GM18870 (cell line): ENCODE measurements around the gene PRPS2.
A peak's percentile ranks its signal among the peaks of the same experiment; 100 is the strongest.

Experiments used
- ATAC-seq: cut with Tn5 transposase; IDR thresholded peaks from one replicate; pipeline ENCODE4 v1.9.1; 2021; ENCODE audit warnings: moderate library complexity; ENCODE audit not compliant: unreplicated experiment

PRPS2 gene

DNA sequence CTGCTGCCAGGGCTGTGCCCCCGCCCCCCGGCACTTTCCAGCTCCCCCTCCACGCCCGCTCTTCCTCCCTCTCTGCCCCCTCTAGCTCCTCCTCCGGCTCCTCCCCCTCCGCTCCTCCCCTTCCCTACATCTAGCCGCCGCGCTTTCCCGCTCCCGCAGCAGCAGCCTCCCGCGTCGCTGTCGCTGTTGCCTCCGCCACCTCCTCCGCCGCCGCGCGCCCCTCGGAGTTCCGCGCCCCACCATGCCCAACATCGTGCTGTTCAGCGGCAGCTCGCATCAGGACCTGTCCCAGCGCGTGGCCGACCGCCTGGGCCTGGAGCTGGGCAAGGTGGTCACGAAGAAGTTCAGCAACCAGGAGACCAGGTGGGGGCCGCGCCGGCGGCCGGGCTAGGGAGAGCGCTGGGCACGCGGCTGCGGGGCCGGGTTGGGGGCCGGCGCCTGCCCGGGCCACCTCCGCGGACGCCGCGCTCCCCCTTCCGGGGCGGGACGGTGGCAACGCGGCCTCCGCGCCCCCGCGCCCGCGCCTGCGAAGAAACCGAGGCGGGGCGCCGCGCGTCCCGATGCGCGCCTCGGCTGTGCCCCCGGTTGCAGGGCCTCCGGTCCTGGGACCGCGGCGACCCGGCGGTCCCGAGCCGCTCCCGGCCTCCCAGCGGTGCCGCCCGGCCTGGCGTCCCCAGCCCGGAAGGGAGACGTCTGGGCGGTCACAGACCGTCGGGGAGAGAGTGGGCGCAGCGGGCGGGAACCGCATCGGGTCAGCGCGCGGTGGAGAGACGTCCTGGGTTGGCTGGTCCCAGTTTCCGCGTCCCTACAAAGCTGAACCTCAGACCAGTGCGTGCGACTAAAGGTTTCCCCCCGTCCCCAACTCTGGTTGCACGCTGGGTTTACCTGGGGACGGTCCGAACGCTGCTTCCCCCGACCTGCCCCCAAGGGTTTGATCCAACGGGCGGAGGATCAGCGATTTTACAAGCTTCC is at the start of gene PRPS2:
TSS of gene PRPS2 (plus strand) at position 156 of the 972 bp plus-strand sequence. CDS start at position 242, 86 bp downstream.
- no peak for ATAC-seq

DNA sequence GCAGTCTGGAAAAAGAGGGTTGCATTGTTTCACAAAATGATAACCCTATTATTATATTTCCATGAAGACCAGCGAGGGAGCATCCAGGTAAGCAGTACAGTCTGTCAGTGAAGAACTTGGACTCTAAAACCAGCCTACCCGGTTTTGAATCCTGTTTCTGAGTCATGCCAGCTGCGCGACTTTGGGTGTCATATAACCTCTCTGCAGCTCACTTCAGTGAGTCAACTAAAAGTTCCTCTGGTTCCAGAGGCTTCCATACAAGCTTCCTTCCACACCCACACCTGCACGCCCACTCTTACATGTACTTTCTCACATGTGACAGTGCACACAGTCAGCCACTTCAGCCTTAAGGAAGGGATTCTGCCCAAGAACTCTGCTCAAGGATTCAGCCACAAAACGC is 49.8 kb upstream of the PRPS2 start:
- no peak for ATAC-seq

DNA sequence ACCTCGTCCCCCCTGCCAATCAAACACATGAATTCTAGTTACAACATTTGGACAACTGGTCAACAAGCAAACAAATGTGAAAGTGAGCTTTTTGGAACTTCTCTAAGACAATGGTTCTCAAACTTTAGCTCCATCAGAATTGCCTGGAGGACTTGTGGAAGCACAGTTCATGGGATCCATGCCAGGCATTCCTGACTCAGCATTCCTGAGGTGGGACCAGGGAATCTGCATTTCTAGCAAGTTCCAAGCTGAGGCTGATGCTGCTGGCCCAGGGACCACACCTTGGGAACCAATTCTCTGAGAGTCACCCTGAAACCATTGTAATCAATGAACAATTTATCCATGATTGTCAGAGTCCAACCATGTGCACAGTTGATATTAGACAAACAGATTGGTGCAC is 43.8 kb upstream of the PRPS2 start:
- no peak for ATAC-seq

DNA sequence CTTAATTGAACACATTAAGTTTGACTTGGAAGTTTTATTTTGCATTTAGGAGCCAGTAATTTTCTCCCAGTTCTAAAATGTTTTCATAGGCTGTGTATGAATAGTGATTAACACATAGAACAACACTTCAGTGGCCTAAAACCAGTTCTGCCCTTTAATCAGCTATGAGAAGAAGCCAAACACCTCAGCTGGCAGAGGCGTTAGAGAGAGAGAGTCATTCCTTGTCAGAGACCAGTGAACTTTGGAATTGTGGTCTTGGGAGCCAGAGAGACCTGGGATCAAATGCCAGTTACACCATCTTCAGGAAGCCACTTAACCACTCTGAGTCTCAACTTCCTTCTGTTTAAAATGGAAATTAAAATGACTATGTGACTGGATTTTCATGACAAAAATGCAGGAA is 39.3 kb upstream of the PRPS2 start:
- no peak for ATAC-seq

DNA sequence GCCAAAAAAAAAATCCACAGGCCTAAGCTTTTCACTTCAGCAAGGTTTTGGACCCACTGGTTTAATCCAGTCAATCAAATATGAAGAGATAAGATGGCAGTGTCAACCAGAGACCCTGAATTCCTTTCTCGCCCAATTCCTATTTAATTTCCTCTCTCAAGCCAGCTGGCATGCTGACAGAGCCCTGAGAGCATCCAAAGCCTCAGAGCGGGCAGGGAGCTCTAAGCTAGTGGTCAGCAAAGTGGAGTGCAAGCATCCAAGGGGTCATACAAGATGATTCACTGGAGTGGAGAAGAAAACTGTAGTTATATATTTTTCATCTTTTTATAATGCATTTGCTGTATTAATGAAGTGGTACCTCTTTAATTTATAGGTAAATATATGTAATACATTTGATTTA is 37.8 kb upstream of the PRPS2 start:
- ATAC-seq = no peak

DNA sequence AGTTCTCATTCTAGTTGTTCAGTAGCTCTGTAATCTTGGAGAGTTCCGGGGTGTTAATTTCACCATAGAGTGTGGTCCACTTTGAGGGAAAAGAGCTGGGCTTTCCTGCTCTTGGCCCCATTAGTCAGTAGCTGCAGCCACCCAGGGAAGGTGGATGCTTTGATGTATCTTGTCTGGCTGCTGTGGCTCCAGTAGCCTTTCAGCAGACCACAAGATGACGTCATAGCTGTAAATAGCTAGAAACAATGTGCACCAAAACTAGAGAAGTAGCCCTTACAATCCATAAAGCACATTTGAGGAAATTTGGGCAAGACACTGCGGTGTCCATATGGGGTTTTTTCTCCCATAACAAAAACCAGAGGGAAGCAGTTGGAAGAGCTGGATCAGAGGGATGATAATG is 32.9 kb upstream of the PRPS2 start:
- ATAC-seq = no peak

DNA sequence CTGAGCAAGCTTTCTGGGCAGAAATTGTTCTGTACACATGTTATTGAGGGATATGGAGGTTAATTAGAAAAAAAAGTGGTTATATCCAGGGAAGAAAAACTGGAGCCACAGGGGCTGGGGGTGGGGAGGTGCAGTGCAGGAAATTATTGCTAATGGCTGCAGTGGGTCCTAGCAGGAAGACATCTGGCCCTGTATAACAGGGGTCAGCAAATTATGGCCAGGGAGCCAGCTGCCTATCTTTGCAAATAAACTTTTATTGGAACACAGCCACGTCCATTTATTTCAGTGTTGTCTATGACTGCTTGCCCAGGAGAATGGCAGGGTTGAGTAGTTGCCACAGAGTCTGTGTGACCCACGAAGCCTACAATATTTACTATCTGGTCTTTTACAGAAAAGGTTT is 23.4 kb upstream of the PRPS2 start:
- no peak for ATAC-seq

DNA sequence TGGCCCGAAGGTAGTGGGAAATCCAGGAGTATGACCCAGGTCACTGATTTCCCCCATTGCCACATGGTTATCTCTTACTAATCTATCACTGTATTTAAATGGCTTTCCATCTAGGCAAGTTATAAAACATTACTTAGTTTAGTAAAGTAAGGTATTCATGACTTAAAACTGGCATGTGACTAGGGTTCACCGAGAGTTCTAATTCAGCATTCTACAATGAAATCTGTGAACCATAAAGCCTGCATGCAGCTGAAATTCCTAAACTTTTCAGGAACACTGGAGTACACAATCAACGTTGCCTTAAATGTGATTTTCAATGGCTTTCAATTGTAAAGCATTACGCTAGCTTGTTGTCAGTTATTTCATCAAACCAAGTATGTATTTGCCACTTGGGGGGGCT is 22.7 kb upstream of the PRPS2 start:
- ATAC-seq = no peak

DNA sequence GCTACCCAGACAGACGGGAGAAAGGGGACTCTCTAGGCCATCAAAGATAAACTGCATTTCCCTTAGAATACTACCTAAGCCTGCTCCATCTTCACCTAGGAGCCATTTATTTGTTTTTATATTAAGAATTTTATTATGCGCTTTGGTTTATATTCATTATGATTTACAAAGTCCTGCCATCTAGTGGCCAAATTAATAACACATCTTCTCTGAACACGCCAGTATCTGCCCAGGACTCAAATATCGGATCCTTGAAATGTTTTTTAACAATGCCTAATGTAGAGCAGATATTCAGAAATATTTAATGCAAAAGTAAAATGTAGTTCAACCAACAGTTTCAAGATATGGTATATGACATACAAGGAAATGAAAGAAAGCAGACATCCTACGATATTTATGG is 20.8 kb upstream of the PRPS2 start:
- ATAC-seq = no peak

DNA sequence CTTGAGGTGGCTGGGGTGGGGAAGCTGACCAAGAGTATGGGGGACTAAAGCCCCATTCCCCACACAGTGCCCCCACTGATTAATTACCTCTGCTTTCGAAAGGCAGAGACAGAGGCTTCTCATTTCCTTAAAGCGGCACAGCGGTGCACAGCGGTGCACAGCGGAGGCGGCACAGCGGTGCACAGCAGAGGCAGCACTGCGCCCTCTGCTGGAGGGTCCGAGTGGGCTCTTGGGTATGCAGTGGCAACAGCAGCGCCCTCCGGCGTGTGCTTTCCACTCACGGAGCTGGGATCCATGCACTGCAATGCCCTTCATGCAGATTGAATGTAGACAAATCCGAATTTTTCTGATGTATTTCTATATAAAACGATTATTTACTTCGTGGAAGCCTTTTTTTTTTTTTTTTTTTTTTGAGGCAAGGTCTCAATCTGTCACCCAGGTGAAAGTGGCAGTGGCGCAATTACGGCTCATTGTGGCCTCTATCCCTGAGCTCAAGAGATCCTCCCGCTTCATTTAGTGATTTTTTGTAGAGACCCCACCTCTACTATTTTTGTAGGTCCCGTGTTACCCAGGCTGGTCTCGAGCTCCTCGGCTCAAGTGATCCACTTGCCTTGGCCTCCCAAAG is 19.7 kb upstream of the PRPS2 start:
- ATAC-seq = peak; percentile 89

DNA sequence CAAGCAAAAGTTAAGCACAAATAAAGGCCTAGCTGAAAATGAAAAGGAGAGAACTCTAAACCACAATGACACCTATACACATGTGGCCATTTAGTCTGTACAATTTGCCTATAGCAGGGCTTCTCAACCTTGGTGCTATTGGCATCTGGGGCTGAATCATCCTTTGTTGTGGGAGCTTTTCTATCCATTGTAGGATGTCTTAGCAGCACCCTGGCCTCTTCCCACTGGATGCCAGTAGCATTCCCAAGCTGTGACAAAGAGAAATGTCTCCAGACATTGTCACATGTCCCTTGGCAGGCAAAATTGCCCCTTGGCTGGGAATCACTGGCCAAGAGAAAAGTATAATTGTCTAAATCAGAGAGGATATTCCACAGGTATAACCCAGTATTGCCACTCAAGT is 13.5 kb upstream of the PRPS2 start:
- ATAC-seq = no peak

DNA sequence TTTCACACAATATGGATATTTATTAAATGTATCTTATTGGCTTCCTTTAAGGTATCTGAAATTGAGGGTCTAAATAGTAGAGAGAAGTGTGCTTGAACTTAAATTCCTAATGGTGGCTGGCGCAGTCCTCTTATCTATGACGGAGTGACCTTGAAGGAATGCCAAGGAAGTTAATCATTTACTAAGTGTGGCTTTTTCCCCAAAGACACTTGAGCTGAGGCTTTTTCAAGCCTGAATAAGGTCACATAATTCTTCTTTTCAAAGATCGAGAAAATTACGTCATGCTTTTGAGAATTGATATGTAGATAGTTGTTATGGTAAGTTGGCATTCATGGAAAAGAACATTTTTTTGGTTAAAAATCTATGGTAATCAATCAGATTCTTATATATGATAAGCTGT is 11.7 kb upstream of the PRPS2 start:
- ATAC-seq = no peak

DNA sequence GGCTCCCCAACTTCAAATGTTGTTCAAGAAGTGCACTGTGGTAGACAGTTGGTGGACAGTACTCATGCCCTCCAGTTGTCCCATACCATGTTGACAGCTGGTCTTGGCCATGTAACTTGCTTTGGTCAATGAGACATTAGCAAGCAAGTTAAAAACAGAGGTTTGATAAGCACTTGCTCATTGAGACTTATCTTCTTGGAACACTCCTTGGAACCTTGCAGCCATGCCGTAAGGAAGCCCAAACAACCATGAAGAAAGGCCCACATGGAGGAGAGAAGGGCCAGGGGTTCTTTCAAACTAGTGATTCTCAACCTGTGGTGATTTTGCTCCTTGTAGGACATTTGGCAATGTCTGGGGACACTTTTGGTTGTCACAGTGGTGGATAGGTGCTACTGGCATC is 2.6 kb upstream of the PRPS2 start:
- ATAC-seq = no peak

DNA sequence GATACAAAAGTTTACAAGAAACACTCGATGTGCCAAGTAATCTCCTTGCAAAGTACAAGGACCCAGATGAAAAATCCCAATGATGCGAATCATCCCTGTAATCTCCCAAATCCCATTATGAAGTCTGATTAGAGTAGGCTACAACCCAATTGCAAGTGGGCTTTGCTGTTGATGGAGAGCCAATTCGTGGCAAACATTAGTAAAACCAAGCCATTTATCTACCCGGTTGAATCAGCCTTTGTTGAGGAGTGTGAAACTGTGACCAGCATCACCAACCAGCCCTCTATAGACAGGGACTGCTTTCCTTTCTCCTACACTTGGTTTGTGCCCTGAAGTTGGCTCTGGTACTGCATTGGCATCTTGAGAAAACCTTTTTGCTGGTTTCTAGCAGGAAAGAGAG is 1.2 kb upstream of the PRPS2 start:
- no peak for ATAC-seq

DNA sequence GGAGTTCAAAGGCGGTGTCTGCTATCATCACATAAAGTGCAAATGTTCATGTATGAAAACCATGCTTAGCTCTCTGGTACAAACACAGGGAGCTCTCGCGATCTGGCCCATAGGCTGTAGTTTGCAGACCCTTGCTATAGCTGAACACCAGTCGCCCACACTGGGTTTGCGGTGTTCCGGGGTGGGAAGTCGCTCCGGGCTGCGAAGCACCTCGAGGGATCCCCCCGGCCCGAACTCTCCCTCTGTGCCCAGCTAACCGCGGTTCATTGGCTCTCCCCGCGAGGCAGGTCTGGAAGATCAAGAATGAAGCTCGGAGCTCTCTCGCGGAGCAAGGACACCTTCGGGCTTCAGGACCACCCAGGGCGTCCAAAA is 341 bp upstream of the PRPS2 start:
- no peak for ATAC-seq

DNA sequence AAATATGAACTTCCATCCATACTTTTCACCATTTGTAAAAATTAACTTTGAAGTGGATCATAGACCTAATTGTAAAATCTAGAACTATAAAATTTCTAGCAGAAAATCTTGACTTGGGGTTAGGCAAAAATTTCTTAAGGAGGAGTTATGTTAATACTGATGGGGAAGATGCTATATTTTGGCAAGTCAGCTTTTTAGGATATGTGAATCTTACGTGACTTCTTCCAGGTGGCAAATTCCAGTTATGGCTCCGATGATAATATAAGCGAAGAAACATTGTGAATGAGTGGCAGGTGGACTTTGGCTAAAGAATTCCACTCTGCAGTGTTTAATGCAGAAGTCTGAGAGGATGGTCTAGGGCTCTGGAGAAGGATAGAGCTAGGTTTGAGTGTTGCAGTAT is 1.5 kb downstream of the PRPS2 start:
- ATAC-seq = no peak

DNA sequence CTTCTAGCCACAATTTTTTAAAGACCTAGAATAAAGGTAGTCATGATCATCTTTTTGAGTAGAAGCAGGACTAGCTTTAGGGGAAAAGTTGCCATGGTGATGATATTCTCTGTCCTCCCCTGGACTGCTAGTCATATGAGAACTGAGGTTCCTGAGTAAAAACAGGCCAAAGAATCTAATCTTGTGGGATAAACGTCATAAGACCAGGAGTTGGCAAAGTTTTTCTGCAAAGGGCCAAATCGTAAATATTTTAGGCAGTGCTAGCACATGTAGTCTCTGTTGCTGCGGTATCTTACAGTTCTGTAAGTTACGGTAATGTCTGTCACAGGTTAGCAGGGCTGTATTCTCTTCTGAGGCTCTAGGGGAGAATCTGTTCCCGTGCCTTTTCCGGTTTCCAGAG is 3.4 kb downstream of the PRPS2 start:
- no peak for ATAC-seq

DNA sequence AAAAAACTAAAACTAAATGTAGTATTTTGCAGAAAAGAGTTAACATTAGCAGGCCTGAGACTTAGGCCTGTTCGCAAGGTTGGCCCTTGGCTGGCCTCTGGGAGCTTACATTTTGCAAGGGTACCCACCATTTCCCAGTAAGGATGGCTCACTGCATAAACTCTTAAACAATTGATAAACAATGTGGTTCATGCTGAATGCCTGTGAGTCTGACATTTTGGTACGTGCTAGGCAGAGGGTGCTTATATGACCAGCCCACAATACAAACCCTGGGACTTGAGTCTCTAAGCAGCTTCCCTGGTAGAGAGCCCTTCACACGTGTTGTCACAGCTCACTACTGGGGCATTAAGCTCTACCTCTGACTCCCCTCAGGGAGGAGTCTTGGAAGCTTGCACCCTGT is 7.4 kb downstream of the PRPS2 start:
- no peak for ATAC-seq

DNA sequence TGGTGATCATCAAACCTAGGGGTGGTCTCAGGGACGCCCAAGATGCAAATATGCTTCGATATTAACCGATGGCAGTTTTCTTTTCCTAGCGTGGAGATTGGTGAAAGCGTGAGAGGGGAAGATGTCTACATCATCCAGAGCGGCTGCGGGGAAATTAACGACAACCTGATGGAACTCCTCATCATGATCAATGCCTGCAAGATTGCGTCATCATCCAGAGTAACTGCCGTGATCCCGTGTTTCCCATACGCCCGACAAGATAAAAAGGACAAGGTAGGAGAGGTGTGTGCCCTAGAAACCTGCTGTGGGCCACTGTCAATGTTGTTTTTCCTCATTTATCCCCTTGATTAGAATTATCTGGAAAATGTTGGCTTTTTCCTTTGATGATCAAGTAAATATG is 7.9 kb downstream of the PRPS2 start:
- ATAC-seq = no peak

DNA sequence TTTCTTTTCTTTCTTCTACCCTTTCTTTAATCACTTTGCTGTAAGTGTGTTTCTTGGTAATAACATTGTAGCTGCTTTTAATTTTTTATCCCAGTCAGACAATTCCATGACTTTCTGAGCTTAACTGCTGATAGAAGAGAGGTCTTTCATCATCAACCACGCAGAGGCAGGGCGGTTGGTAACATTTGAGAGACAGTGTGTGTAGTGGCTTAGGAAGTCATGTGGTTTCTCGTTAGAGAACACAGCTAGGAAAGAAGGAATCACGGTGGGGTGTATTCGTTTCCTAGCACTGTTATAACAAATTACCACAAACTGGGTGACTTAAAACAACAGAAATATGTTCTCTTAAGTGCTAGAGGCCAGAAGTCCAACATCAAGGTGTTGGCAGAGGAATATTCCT is 11.5 kb downstream of the PRPS2 start:
- no peak for ATAC-seq

DNA sequence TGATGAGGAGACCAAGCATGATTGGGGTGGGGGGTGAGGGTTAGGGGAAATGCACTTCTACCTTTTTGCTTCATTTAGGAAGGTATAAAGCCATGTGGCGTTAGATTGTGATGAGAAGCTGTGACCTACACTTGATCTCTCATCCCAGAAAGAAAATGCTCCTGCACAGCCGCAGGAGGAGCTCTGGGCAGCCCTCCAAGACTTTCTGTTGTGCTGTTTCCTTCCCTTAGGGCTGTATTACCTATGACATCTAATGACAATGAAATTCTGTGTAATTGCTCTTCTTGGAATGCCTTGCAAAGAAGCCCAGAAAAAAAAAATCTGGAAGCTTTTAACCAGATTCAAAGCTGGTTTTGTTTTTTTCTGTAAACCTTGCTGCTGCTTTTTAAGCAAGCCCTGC is 13.4 kb downstream of the PRPS2 start:
- no peak for ATAC-seq

DNA sequence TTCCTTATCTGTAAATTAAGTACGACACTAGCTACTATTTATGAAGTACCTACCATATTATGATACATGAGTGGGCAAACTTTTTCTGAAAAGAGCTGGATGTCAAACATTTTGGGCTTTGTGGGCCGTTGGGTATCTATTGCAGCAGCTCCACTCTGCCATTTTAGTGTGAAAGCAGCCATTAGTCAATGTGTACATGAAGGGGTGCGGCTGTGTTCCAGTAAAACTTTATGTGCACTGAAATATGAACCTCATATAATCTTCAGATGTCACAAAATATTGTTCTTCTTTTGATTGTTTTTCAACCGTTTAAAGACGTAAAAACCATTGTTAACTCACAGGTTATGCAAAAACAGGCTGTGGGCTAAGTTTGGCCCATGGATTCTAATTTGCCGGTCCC is 14.1 kb downstream of the PRPS2 start:
- no peak for ATAC-seq

DNA sequence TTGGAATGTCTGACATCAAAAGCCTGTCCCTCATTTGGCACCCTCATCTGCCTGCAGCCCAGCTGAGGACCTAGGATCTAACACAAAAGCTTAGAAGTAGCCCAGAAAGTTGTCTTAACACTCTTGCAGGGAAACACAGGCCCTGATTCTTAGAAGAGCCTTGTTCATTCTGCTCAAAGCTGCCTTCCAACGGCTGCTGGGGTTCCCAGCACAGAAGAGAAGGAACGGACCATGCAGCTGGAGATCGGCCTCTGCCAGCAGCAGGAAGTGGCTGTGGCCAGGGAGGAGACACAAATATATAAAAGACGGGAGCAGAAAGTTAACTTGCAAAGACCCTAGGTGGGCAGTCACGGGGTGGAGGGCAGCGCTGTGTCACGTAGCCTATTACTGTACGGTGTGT is 20.4 kb downstream of the PRPS2 start:
- ATAC-seq = no peak
